Skin of body (tissue), 2 donors: ENCODE data around the gene SNED1. TPM values are rescaled to one million over a fixed set of nuclear protein-coding genes. Genes with fewer than 3 reads are reported as not detected.

Experiments used
- DNase-seq: peaks from one replicate; lab custom pipeline; 2025; lab: John Stamatoyannopoulos, UW
- total RNA-seq: library from RNA; depleted of rRNA; stranded (reverse); fragments of >200 nt; gene quantifications from one replicate; pipeline ENCODE4 v1.2.3, GENCODE V29; 2014

SNED1 gene
- 9.7 TPM for total RNA-seq

DNA sequence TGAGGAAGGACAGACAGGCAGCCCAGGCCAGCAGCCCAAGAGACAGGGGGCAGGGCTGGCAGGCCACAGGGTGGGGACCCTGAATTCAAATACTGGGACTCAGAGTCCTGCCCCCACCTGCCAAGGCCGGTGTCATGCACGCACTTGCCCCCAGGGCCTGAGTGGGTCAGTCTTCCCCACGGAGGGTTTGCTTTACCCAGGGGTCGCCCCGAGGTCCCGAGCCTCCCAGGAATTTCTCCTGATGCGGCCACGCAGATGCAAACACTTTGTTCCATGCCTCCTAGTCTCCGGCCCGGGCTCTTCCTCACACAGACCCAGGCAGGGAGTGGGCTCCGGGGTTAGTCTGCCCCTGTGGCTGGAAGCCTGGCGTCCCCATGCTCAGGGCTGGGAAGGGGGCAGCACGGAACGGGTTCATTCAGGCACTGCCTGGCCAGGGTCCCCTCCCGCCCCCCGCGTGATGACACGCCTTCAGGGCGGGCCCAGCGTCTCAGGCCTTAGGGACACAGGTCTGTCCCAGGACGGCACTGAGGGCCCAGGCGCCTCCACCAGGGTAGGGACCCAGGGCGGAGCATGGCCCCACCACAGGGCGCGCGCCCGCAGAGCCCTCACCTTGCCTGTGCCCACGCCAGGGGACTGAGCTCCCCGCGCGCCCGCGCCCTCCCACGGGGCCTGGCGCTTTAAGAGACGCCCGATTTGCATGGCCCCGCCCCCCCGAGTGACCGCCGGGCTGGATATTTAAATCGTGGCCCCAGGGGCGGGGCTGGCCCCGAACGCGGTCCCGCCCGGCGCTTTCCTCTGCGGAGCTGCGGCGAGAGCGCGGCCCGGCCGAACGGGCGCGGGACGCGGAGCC lies at the start of gene SNED1:
Gene SNED1 (plus strand): TSS at position 763 of the 850 bp plus-strand sequence. CDS start 220 bp downstream, outside the sequence.
- DNase-seq = no peak

DNA sequence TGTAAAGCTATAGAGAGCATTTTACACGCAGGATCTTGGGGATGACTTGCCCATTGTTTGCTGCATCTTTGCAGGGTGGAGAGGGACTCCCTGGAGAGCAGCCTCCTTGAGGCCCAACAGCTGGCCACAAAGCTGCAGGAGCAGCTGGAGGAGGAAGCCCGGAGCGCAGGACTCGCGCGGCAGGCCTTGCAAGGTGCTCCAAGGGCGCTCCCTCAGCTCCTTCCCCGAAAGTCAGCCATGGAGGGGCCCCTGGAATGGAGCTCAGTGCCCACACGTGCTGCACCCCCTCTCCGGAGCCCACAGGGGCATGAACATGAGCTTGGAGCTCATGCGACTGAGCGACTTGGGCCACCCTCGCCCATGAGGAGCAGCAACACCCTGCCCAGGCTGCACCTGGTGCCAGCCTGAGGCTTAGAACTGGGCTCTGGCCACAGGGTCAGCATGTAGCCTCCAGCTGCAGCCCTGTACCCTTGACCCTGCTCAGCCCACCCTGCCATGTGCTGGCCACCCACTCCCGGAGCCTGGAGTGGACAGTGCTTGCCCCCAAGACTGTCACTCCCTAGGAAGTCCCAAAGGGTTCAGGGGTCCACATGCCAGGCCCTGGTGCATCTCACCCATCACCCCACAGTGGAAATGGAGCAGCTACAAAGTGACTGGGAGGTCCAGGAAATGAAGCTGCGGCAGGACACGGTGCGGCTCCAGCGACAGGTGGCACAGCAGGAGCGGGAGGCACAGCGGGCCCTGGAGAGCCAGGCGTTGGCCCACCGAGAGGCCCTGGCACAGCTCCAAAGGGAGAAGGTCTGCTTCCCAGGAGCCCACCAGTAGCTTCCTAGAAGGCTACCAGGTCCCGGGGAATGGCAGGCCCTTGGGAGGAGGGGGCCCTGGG lies 49.3 kb upstream of the SNED1 start:
- no peak for DNase-seq

GRCh38 chr2:240949791-240950705 lies 48.4 kb upstream of the SNED1 start:
- DNase-seq = no peak

DNA sequence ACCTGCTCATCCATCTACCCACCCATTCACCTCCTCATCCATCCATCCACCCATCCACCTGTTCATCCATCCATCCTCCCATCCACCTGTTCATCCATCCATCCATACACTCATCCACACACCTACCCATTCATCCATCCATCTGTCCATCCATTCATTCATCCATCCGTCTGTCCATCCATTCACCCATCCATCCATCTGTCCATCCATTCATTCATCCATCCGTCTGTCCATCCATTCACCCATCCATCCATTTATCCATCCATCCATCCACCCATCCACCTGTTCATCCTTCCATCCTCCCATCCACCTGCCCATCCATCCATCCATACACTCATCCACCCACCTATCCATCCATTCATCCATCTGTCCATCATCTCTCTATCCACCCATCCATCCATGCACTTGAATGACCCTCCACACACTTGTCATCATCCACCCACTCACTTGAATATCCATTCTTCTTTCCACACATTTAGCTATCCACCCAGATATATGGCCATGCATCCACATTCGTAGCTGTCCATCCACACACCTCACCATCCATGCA lies 47.3 kb upstream of the SNED1 start:
- DNase-seq = no peak

GRCh38 chr2:240952496-240953246 lies 45.7 kb upstream of the SNED1 start:
- no peak for DNase-seq

GRCh38 chr2:240953426-240954410 lies 44.7 kb upstream of the SNED1 start:
- no peak for DNase-seq

- DNase-seq = no peak
These were observed 43.7 kb upstream of the SNED1 start for GRCh38 chr2:240954436-240955305.

DNA sequence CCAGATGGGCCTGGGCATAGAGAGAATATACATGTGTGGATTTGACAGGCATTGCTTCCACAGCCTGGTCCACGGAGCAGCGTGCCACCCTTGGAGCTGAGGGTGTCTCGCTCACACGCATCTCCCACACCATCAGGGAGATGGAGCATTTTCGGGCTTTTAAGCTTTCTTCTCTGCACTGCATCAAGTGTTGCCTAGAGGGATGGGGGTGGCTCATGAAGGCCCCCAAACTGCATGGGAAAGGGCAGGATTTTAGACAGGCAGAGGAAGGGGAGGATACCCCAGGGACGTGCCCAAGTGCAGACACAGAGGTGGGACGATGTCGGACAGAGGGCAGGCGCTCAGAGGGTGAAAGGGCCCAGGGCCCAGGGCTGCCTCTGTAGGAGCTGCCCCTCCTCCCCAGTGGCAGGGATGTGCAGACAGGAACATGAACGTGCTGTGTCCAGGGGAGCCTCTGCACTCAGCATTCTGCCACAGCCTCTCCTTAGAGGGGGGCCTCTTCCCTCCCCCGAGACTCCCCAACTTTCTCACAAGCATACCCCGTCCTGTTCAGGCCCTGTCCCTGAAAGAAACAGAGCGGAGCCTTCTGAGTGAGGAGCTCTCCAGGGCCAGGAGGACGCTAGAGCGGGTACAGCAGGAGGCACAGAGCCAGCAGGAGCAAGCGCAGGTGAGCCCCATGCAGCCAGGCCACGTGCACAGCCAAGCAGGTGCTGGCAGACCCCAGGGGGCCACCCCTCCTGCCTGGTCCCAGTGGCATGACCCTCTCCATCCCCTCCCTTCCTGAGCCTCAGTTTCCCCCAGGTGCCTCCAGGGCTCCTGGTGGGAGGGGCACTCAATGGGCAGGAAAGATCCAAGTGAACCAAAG lies 42.9 kb upstream of the SNED1 start:
- no peak for DNase-seq

DNA sequence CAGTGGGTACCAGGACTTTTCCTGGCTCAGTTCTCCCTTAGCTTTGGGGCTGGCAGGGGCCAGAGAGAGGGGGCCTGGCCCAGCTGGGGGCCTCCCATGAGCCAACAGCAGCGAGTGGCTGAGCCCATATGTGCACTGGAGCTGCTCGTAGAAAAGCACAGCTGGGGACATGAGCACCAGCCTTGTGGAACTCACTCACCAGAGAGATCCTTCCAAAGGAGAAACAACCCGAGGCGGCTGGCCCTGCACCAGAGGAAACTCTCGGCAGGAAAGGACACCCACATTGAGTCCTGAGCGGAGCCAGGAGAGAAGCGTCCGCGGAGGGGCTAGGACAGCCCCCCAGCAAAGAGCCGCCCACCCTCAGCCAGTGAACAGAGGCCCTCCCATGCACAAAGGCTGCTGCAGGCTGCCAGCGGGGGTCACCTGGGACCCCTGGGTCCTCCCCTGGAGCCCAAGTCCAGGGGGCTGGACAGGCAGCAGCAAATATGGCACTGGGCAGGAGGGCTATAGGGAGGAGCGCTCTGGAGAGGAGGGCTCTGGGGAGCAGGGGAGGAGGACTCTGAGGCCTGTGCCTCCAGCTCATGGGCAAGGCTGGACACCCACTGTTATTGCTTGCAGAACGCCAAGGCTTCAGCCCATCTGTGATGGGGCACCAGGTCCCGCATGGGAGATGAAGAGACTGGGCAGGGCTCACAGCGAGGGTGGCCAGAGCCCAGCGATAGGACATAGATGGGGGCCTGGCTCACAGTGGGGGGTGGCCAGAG lies 42.1 kb upstream of the SNED1 start:
- DNase-seq = no peak

GRCh38 chr2:240956935-240957655 lies 41.3 kb upstream of the SNED1 start:
- DNase-seq = no peak

DNA sequence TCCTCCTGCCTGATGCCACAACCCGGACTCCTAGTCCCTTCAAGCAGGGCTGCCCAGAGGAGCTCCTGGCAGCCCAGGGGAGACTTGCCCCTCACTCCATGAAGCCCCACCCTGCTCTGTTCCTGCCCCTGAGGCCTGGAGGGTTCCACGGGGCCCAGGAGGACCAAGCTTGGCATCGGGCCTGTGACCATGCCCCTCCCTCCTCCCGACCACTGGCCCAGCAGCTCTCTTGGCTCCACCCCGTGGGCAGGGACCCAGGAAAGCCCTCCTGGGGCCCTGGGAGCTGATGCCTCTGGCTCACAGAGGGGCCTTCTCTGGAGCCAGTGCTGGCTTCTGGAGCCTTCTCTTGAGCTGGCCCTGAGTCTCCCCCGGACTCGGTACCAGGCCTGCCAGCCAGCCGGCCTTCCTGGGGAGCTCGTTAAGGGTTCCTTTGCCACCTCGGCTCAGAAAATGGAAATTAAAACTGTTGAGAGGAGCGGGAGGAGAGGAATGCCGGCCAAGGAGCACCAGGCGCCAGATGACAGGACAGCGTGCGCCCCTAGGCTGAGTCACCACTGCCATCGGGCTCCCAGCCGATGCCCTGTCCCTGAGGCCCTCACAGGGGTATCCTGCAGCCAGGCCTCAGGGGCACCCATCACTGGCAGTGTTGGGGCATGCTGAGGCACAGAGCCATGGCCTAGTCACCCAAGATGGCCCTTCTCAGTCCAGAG lies 40.6 kb upstream of the SNED1 start:
- DNase-seq = no peak

DNA sequence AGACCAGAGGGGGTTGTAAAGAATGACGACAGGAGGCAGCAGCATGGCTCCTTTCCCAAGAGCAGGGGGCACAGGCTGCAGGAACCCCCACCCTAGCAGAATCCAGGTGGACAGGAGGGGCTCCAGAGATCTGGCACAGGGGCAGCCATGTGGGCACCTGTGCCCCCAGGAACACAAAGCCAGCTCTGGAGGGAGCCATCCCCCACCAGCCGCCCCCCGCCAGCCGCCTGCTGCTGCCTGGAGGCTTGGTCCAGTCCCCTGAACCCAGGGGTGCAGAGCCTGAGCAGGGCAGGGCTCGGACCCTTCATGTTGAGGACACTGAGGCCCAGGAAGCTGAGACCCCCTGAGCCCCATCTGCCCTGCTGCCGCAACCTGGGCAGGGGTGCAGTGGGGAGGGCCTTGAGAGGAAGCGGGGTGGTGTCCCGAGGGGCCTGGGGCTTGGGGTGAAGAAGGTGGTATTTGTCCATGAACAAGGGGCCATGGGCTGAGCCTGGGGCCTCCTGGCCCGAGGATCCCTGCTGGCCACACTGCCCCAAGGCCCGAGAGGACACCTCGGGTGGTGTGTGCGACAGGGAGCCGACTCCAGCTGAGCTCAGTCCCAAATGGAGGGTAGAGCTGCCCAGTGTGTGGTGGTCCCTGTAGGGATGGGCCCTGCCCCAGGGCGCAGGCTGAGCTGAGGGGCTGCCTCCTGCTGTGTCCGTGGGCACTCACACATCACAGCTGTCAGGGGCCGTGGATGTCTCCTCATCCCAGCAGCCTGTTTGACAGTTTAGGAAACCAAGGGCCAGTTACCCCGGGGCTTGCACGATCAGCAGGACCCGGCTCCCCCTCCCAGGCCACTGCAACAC lies 39.8 kb upstream of the SNED1 start:
- no peak for DNase-seq

- no peak for DNase-seq
These were observed 39.0 kb upstream of the SNED1 start for GRCh38 chr2:240959214-240959940.
